AG09319 (cell line): ENCODE results near the gene SEC24D.

ENCODE experiments used
- DNase-seq: peaks from one replicate; pipeline ENCODE4 v3.0.0-alpha.2; 2010; ENCODE audit warnings: low read depth; ENCODE audit errors: extremely low read depth
- CTCF ChIP-seq: IDR thresholded peaks from 2 replicates; pipeline ENCODE4 v1.5.1; 2011; ENCODE audit warnings: low read depth, mild to moderate bottlenecking, inconsistent platforms, low read length, moderate library complexity

The SEC24D gene

GRCh38 chr4:118775405-118775804 is 60.5 kb downstream of the SEC24D start:
- no peak for DNase-seq
- TF ChIP-seq CTCF, result no peak

GRCh38 chr4:118774989-118775388 is 60.9 kb downstream of the SEC24D start:
- DNase-seq, result no peak
- TF ChIP-seq CTCF, result no peak

GRCh38 chr4:118774321-118774720 is 61.6 kb downstream of the SEC24D start:
- no peak for TF ChIP-seq CTCF
- DNase-seq, result no peak

GRCh38 chr4:118773429-118773792 is 62.5 kb downstream of the SEC24D start:
- no peak for DNase-seq
- TF ChIP-seq CTCF, result no peak

GRCh38 chr4:118772767-118773428 is 63.0 kb downstream of the SEC24D start:
- no peak for TF ChIP-seq CTCF
- no peak for DNase-seq

GRCh38 chr4:118772081-118772766 is 63.7 kb downstream of the SEC24D start:
- DNase-seq, result peak; percentile 31
- peak; percentile 49 for TF ChIP-seq CTCF

GRCh38 chr4:118770741-118771187 is 65.2 kb downstream of the SEC24D start:
- DNase-seq, result no peak
- no peak for TF ChIP-seq CTCF
